HG03469 (cell line): ENCODE measurements around the gene CISD1.
A peak's percentile ranks its signal among the peaks of the same experiment; 100 is the strongest.
"Not testable (repeated sequence)": the region's sequence is repeated elsewhere in the genome, so short reads cannot be mapped to it uniquely, and the experiment has no call there.

ENCODE experiments used
- ATAC-seq: cut with Tn5 transposase; IDR thresholded peaks from one replicate; pipeline ENCODE4 v1.9.1; 2021; ENCODE audit warnings: mild to moderate bottlenecking, moderate library complexity, moderate number of reproducible peaks; ENCODE audit not compliant: unreplicated experiment

CISD1 gene

DNA sequence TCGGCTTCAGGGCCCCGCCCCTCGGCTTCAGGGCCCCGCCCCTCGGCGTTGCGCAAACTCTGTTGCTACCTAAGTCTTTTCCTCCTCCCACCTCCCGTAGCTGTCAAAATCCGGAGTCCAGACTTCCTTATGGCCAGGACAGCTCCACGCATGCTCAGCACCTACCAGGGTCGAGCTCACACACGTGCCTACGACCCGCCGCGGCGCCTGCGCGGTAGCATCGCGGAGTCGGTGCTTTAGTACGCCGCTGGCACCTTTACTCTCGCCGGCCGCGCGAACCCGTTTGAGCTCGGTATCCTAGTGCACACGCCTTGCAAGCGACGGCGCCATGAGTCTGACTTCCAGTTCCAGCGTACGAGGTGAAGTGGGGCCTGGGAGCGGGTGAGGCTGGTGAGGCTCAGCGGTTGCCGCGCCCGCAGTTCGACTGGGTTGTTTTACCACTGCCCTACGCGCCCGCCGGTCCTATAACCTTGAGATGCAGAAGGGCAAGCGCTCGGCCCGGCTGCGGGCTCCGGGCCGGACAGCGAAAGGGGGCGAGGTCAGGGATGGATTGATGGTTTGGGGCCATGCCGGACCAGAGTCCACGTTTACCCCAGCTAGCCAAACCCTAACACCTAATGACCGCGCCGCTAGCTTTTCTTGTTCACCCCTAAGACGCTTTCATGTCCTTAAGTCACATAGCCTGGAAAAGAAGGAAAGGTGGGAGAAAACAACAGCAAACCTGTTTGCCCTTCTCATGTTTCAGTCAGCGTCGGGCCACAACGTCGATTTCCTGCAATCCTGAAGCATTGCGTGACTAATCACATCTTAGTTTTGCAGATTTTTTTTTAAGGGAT lies at the start of gene CISD1:
Gene CISD1, plus strand, starts transcription at position 217 of the 836 bp plus-strand sequence. Its CDS starts 112 bp downstream, at position 329.
- peak; percentile 61 for ATAC-seq

DNA sequence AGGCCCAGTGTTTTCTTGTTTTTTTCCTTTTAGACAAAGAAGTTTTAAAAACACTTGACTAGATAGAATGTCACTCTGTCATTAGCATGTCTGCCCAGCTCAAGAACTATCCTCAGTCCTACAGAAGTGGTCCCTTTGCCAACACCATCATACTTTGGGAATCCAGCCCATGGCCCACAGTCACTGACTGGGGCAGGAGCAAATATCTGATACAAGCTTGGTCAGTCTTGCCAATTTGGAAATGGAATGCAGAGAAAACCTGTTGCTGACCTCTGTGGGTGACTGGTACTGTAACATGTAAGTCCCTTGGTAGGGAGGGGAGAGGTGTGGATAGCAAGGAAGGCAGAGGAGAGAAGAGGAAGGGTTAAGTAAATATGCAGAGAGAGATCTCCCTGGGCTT lies 49.1 kb upstream of the CISD1 start:
- no peak for ATAC-seq

- ATAC-seq, result no peak
Measured at GRCh38 chr10:58220769-58221451, 48.1 kb upstream of the CISD1 start.

- no peak for ATAC-seq
Measured at GRCh38 chr10:58225654-58226053, 43.3 kb upstream of the CISD1 start.

DNA sequence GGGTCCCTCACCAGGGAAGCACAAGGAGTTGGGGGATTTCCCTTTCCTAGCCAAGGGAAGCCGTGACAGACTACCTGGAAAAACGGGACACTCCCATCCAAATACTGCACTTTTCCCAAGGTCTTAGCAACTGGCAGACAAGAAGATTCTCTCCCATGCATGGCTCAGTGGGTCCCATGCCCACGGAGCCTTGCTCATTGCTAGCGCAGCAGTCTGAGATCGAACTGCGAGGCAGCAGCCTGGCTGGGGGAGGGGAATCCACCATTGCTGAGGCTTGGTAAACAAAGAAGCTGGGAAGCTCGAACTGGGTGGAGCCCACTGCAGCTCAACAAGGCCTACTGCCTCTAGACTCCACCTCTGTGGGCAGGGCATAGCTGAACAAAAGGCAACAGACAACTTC lies 39.1 kb upstream of the CISD1 start:
- not testable (repeated sequence) for ATAC-seq

DNA sequence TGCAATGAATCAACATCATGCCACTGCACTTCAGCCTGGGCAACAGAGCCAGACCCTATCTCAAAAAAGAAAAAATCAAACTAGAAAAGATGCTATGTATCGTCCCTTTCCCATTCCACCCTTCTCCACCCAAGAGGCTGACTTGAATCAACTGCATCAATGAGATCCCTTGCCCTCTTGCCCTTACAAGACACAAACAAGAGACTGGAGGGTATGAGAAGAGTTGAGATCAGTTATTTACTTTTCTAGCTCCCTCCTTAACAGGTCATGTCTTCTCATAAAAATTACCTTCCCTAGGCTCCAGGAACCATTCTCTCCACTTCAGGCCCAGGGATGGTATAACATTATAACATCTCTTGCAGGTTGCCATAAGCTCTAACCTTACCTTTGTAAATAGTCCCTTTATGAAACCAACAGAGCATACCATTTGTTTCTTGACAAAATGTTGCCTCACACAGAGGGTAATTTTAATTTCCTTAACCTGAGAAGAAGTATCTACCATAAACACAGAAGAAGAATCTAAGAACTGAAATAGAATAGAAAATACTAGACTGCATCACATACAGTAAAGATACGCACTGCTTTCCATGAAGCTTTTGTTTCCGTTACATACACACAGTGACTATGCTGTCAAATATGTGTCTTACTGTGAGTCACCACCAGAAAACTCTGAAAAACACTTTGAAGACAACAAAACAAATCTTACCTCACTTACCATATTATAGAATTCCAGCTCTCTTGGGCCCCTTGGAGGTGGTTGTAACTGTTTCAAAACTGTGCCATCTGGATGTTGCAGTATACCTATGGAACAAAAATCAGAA lies 31.7 kb upstream of the CISD1 start:
- ATAC-seq, result no peak

DNA sequence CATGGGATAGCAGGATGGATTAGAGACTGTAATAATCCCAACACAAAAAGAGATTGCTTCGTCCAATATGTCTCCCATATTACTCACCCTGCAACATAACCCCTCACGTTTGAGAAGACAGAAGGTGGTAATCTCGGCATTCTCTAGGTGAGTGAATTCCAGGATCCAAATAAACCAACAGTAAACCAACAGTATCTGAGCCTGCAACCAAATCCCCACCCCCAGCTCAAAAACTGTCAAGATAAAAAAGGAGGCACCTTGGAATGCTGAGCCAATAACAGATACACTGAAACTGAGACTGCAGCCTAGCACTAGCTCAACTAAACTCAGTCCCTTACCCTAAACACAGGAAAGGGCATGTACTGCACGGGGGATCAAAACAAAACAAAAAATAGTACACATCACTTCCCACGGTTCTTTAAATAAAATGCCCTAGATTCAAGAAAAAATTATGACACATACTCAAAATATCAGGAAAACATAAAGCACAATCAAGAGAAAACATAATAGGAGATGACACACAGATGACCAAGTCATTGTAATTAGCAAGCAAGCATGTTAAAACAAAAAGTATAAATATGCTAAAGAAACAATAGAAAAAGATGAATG lies 29.3 kb upstream of the CISD1 start:
- ATAC-seq, result no peak

DNA sequence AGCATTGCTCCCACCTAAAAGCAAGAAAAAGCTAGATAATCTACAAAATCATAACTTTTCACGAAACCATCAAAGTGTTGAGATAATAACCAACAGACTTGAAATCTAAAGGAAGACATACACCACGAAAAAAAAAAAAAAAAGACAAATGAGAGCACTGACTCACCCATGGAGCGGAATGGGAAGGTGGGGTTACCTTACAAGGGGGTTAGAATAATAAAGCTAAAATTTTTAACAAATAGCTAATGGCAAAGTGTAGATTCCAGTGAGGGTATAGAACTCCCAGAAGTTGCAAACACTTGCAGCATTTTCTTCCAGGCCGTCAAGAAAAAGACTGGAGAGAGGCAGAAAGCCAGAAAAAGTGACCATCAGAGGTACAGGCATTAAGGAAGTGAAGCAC lies 28.4 kb upstream of the CISD1 start:
- no peak for ATAC-seq

DNA sequence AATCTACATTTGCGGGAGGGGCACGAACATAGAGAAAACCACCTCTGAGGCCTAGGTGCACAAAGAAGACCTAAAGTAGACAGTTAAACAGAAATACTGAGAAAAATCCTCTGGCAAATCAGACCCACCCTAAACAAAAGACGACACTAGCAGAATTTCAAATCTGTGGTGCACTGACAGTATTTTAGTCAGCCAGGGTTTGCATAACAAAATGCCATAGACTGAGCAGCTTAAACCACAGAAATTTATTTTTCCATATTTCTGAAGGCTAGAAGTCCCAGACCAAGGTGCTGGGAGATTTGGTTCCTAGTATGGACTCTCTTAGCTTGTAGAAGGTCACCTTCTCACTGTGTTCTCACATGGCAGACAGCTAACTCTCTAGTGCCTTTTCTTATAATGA lies 27.6 kb upstream of the CISD1 start:
- ATAC-seq, result no peak

GRCh38 chr10:58243269-58243668 lies 25.7 kb upstream of the CISD1 start:
- ATAC-seq, result no peak

- not testable (repeated sequence) for ATAC-seq
Measured at GRCh38 chr10:58243801-58244200, 25.2 kb upstream of the CISD1 start.

GRCh38 chr10:58244242-58244641 lies 24.7 kb upstream of the CISD1 start:
- not testable (repeated sequence) for ATAC-seq

DNA sequence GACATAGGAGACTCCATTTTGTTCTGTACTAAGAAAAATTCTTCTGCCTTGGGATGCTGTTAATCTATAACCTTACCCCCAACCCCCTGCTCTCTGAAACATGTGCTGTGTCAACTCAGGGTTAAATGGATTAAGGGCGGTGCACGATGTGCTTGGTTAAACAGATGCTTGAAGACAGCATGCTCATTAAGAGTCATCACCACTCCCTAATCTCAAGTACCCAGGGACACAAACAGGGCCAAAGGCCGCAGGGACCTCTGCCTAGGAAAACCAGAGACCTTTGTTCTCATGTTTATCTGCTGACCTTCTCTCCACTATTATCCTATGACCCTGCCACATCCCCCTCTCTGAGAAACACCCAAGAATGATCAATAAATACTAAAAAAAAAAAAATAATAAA lies 24.3 kb upstream of the CISD1 start:
- ATAC-seq, result not testable (repeated sequence)

DNA sequence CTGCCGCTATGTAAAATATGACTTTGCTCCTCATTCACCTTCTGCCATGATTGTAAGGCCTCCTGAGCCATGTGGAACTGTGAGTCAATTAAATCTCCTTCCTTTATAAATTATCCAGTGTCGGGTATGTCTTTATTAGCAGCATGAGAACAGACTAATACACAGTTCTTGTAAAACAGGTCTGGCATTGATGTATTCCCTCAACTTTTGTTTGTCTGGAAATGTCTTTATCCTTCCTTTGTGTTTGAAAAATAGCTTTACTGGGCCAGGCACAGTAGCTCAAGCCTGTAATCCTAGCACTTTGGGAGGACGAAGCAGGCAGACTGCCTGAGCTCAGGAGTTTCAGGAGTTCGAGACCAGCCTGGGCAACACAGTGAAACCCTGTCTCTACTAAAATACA lies 15.8 kb upstream of the CISD1 start:
- ATAC-seq, result no peak

- ATAC-seq, result no peak
Measured at GRCh38 chr10:58254644-58255043, 14.3 kb upstream of the CISD1 start.

- not testable (repeated sequence) for ATAC-seq
Measured at GRCh38 chr10:58256013-58256780, 12.8 kb upstream of the CISD1 start.

- ATAC-seq, result no peak
Measured at GRCh38 chr10:58258977-58259692, 9.8 kb upstream of the CISD1 start.

DNA sequence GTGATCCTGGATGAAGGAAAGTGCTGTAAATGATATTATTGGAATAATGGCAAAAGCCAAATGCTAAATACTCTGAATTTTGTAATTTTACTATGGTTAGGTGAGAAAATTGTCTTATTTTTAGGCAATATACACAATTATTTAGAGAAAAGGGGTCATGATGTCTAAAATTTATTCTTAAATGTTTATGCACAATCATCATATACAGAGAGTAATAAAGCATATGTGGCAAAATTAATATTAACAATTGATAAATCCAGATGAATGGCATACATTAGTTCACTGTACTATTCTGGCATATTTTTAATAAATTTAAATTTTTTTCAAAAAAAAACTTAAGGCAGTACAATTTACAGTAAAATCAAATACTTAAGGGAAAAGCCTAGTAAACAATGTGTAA lies 8.6 kb upstream of the CISD1 start:
- no peak for ATAC-seq

DNA sequence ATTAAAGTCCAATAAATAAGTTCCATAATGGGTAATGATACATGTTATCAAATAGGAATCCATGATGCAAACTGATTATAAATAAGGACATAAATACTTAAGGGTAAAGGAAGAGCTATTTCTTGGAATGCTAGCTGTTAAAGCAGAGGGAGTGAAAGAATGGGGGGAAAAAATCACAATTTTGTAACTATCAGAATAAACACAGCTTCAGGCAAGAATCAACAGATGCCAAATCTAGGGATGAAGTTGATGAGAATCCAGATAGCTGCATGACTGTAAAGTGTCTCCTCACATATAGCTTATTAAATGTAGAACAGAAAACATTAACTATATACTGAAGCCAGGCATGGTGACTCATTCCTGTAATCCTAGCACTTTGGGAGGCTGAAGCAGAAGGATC lies 6.2 kb upstream of the CISD1 start:
- ATAC-seq, result no peak

- ATAC-seq, result no peak
Measured at GRCh38 chr10:58264780-58265179, 4.2 kb upstream of the CISD1 start.
